GM19452 (cell line): ENCODE results near the gene OR8D4.
A peak's percentile ranks its signal among the peaks of the same experiment; 100 is the strongest.
"Not testable (repeated sequence)": the region's sequence is repeated elsewhere in the genome, so short reads cannot be mapped to it uniquely, and the experiment has no call there.

Experiments
- ATAC-seq: cut with Tn5 transposase; IDR thresholded peaks from one replicate; pipeline ENCODE4 v1.9.1; 2021; ENCODE audit not compliant: unreplicated experiment

OR8D4 gene

GRCh38 chr11:123901867-123902266 is at the start of gene OR8D4:
TSS of gene OR8D4 (plus strand) at chr11:123902167. CDS start at chr11:123906432, 4,265 bp downstream.
- ATAC-seq, result no peak

DNA sequence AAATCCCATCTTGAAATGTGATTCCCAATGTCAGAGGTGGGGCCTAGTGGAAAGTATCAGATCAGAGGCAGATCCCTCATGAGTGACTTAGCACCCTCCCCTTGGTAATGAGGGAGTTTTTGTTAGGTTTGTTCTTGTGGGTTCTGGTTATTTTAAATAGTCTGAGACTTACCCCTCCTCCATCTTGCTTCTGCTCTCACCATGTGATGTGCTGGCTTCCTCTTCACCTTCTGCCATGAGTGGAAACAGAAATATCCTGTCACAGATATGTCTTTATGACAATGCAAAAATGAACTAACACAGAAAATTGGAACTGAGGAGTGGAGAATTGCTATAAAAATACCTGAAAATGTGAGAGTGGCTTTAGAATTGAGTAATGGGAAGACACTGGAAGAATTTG is 49.6 kb upstream of the OR8D4 start:
- no peak for ATAC-seq

GRCh38 chr11:123853038-123853437 is 48.9 kb upstream of the OR8D4 start:
- no peak for ATAC-seq

- ATAC-seq, result no peak
Observed at GRCh38 chr11:123856444-123856843, 45.5 kb upstream of the OR8D4 start.

GRCh38 chr11:123859731-123860130 is 42.2 kb upstream of the OR8D4 start:
- no peak for ATAC-seq

DNA sequence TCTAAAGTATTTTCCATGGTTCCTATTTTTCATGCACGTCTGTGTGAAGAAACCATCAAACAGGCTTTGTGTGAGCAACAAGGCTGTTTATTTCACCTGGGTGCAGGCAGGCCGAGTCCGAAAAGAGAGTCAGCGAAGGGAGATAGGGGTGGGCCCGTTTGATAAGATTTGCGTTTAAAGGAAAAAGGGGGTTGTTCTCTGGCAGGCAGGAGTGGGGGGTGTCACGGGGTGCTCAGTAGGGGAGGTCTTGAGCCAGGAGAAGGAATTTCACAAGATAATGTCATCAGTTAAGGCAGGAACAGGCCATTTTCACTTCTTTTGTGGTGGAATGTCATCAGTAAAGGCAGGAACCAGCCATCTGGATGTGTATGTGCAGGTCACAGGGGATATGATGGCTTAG is 36.7 kb upstream of the OR8D4 start:
- ATAC-seq, result not testable (repeated sequence)

DNA sequence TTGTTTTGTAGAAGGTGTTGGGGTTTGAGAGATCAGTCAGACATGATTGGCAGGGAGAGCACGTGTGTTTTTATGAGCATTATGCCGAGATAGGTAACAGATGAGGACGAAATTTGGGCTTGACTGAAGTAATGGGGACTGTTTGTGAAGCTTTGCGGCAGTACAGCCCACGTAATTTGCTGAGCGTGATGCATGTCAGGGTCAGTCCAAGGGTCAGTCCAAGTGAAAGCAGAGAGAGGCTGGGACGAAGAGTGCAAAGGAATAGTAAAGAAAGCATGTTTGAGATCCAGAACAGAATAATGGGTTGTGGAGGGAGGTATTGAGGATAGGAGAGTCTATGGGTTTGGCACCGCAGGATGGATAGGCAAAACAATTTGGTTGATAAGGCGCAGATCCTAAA is 34.2 kb upstream of the OR8D4 start:
- ATAC-seq, result not testable (repeated sequence)

- ATAC-seq, result no peak
Observed at GRCh38 chr11:123880912-123881311, 21.1 kb upstream of the OR8D4 start.

GRCh38 chr11:123885570-123885969 is 16.4 kb upstream of the OR8D4 start, which contains the start of gene TMEM225:
TSS of gene TMEM225 (minus strand) at chr11:123885670. CDS start at chr11:123885425, 245 bp downstream.
- ATAC-seq, result no peak

DNA sequence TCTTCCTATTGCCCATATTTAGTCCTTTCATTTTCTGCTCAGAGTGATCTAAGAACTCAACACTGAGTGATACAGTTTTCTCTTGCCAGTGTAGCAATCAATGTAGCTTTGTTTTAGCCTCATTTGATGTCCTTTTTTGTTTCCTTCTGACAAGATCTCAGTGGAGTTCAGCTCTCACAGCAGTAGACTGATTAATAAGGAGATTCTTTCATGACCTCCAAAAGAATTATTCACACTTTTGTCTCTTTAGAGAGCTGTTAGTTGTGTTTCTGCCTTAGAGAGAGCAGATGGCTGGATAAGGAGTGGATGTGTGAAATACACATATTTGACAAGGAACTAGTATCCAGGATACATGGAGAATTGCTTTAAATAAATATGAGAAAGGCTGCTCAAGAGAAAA is 9.9 kb upstream of the OR8D4 start:
- ATAC-seq, result no peak

GRCh38 chr11:123899792-123900191 is 2.2 kb upstream of the OR8D4 start:
- no peak for ATAC-seq

DNA sequence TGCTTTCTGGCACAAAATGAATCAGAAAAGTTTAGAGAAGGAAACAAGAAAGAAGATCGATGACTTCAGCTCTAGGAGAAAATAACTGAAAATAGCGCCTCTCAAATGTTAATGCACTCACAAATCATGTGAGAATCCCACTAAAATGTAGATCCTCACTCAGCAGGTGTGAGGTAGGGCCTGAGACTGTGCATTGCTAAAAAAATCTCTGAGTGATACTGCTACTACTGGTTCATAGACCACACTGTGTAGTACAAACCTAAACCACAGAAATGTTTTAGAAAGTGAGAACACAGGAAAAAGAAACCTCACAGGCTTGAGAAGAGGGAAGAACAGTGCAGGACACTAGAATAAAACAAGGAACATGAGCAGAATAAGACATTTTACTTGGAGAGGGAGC is 2.0 kb downstream of the OR8D4 start:
- ATAC-seq, result peak; percentile 73

DNA sequence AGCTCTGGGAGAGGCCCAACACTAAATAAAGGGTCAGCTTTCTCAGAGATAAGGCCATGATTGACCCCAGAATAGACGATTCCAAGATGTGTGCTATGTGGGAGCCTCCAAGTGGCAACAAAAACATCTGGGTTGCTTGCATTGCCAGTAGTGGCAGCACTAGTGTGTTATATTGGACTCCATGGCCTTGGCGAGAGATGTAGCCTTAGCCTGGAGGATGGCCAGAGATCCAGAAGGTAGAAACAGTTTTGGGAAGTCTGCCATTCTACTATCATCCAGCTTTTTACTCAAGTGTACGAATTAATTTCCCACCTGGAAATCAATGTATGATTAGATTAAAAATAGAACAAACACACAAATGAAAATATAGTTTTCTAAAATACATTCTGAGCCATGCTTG is 3.0 kb downstream of the OR8D4 start:
- no peak for ATAC-seq

DNA sequence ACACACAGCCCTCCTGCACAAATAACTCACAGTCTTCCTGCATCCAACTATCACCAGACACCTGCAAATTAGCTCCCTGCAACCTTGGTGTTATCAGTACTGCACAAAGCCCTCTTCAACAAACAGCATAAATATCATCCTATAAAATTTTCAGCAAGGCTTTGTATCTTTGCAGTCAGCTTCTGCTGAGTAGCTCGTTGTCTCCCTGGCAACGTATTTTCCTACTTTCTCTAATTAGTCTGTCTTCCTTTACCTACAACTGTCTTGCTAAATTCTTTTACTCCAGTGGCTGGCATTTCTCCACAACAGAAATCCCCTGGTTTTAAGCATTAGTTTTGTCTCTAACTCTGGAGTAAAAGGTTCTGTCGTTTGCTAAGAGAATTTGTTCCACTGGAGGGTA is 3.9 kb downstream of the OR8D4 start:
- no peak for ATAC-seq

DNA sequence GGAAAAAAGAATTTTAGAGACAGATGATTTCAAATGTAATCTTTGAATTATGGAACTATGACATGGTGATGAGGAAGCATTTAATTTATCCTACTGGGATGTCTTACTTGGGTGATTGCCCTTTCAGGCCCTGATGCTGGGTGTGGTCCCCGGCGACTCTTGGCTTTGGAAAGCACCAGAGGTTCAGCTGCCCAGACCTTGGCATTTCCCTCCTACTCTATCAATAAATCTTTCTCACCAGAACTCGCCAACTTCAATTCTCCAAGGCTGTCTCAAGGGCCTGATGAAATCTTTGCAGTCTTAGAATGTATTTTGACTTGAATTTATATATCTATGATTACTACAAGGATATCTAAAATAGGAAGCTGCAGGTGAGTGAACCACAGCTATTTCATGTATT is 19.0 kb downstream of the OR8D4 start:
- ATAC-seq, result no peak

- ATAC-seq, result no peak
Observed at GRCh38 chr11:123924027-123924426, 22.1 kb downstream of the OR8D4 start.

DNA sequence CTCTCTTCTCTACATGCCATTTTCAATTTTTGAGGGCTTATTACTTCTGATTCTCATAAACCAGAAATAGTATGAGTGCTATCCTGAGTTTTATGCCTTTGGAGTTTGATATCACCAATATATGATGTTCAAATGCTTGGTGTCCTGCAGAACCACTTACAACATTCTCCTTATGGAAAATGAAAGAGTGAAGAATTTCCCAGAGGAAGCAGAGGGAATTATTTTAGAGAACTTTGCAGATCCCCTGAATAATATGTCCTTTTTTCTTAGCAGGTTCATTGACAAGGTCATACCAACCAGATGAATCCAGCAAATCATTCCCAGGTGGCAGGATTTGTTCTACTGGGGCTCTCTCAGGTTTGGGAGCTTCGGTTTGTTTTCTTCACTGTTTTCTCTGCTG is 37.4 kb downstream of the OR8D4 start, which contains the start of gene OR4D5:
Gene OR4D5 (plus strand): TSS at position 301 of the 400 bp plus-strand sequence. CDS start 0 bp downstream, at position 301.
- ATAC-seq, result no peak

DNA sequence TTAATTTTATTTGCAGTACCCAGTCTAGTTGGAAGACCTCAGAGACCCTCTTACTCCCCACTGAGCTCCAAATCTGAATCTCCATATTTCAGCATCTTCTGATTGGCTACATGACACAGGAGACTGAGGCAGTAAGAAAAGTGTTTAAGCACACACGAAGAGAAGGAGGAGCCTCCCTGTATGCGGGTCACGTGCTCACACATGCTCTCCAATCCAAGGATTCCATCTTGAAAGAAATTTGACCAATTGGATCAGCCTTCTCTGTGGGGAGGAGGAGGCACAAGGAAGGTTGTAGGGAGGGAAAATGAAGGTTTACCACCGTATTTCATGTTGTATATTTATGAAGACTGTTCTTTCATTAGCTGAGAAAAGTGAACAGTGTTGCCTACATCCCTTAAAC is 40.4 kb downstream of the OR8D4 start:
- no peak for ATAC-seq

- ATAC-seq, result no peak
Observed at GRCh38 chr11:123943738-123944137, 41.8 kb downstream of the OR8D4 start, which contains the start of gene OR6T1. TSS of gene OR6T1 (minus strand) at chr11:123943838. CDS start at chr11:123943838, 0 bp downstream.

DNA sequence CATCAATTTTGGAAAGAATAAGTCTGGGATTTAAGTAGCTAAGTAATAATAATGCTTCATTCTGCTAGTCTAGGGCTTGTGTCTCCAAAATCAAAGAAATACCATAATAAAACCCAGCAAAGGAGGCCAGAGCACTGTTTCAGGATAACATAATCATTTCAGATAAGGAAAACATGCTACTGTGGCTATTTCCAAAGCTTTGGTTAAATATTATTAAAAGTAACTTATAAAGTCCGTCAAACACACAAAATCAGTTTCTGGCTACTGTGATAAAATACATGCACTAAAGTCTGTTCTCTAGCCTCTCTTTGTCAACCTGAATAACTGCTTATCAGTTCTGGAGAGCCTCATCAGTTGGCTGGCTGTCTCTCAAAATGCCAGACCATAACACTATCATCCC is 43.2 kb downstream of the OR8D4 start:
- ATAC-seq, result no peak

DNA sequence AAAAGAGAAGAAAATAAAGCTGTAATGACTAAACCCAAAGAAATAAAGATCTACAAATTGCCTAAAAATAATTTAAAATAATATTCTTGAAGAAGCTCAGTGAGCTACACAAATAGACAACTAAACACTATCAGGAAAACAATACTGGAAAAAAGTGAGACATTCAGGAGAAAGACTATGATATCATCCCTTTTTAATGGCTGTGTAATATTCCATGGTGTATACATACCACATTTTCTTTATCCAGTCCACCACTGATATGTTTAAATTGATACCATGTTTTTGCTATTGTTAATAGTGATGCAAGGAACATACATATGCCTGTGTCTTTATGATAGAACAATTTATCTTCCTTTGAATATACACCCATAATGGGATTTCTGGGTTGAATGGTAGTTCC is 54.8 kb downstream of the OR8D4 start:
- ATAC-seq, result no peak
